ENCODE results near the gene SMOC1. TPM values are rescaled to one million over a fixed set of nuclear protein-coding genes. Genes with fewer than 3 reads are reported as not detected.
A peak's percentile ranks its signal among the peaks of the same experiment; 100 is the strongest.

The SMOC1 gene
- total RNA-seq, 1 experiment from 2014 or later = not detected

- Histone ChIP-seq H3K36me3 (ENCODE audit: low read depth) (no peaks in the 10 kb centered on the region), H3K4me1 (replicated peaks; ENCODE audit: insufficient read depth) (peaks cover 30% of the 10 kb centered on the region), H3K27ac (no peak overlapping the region), H3K9me2 (ENCODE audit: insufficient read depth) (no peaks in the 10 kb centered on the region), H3K27me3 (ENCODE audit: insufficient read depth, low read depth) (no peaks in the 10 kb centered on the region), H2AFZ (no peak overlapping the region), H4K20me1 (ENCODE audit: insufficient read depth) (no peaks in the 10 kb centered on the region), H3F3A (ENCODE audit: insufficient read depth, low read depth) (no peaks in the 10 kb centered on the region), H3K4me2 (no peak overlapping the region), H3K79me2 (ENCODE audit: low read depth) (no peaks in the 10 kb centered on the region), H3K4me3 (no peak overlapping the region), H3K9me3 (ENCODE audit: insufficient read depth, low read depth) (no peaks in the 10 kb centered on the region)
- ChIA-PET CTCF (no interaction called here), POLR2A (ENCODE audit: unreplicated experiment) (no interaction called here)
- DNase-seq = no peak
- intact Hi-C loops (cut with micrococcal nuclease; ENCODE audit: unreplicated experiment) = no loop called here
- BruUV-seq (replicated peaks) = no TSS peak
- TF ChIP-seq CTCF (conservative IDR thresholded peaks at IDR 0.05) (no peak), EZH2 (IDR thresholded peaks at IDR 0.05; ENCODE audit: low read depth) (no peak)
Observed at GRCh38 chr14:69982886-69983285, 103.7 kb downstream of the SMOC1 start.

GRCh38 chr14:69983317-69983716 lies 104.1 kb downstream of the SMOC1 start:
- peaks cover 30% of the 10 kb centered on the region for H3K4me1 ChIP-seq (replicated peaks; ENCODE audit: insufficient read depth)
- TF ChIP-seq CTCF (conservative IDR thresholded peaks at IDR 0.05) = no peak
- TF ChIP-seq EZH2 (IDR thresholded peaks at IDR 0.05; ENCODE audit: low read depth) = no peak
- DNase-seq = no peak
- no peaks in the 10 kb centered on the region for H3K79me2 ChIP-seq (ENCODE audit: low read depth)
- no peak overlapping the region for H3K4me3 ChIP-seq
- no peaks in the 10 kb centered on the region for H3K36me3 ChIP-seq (ENCODE audit: low read depth)
- H4K20me1 ChIP-seq (ENCODE audit: insufficient read depth) = no peaks in the 10 kb centered on the region
- CTCF ChIA-PET = no interaction called here
- no TSS peak for BruUV-seq (replicated peaks)
- H2AFZ ChIP-seq = no peak overlapping the region
- H3K27ac ChIP-seq = no peak overlapping the region
- H3K9me3 ChIP-seq (ENCODE audit: insufficient read depth, low read depth) = no peaks in the 10 kb centered on the region
- H3K4me2 ChIP-seq = no peak overlapping the region
- POLR2A ChIA-PET (ENCODE audit: unreplicated experiment) = no interaction called here
- no peaks in the 10 kb centered on the region for H3K27me3 ChIP-seq (ENCODE audit: insufficient read depth, low read depth)
- intact Hi-C loops (cut with micrococcal nuclease; ENCODE audit: unreplicated experiment) = no loop called here
- no peaks in the 10 kb centered on the region for H3F3A ChIP-seq (ENCODE audit: insufficient read depth, low read depth)
- H3K9me2 ChIP-seq (ENCODE audit: insufficient read depth) = no peaks in the 10 kb centered on the region

DNA sequence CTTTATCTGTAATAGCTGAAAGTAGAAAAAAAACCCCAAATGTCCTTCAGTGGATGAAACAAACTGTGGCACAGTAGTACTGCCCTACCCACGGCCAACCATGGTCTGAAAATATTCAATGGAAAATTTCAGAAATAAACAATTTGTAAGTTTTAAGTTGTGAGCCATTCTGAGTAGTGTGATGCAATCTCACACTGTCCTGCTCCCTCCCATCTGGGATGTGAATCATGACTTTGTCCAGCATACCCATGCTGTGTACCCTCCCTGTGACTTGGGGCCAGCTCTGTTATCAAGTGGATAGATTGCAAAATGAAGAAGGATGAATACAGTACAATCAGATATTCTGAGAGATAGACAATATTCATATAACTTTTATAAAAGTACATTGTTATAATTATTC lies 106.2 kb downstream of the SMOC1 start:
- no TSS peak for BruUV-seq (replicated peaks)
- Histone ChIP-seq H3K4me3 (no peak overlapping the region), H3K27ac (0 out of 2 replicates have a peak overlapping the region, but pooled peaks have one; percentile 9), H3K4me1 (replicated peaks; ENCODE audit: insufficient read depth) (peaks cover 25% of the 10 kb centered on the region), H3F3A (ENCODE audit: insufficient read depth, low read depth) (no peaks in the 10 kb centered on the region), H3K36me3 (ENCODE audit: low read depth) (no peaks in the 10 kb centered on the region), H2AFZ (no peak overlapping the region), H3K4me2 (no peak overlapping the region), H3K9me2 (ENCODE audit: insufficient read depth) (no peaks in the 10 kb centered on the region), H3K79me2 (ENCODE audit: low read depth) (no peaks in the 10 kb centered on the region), H3K27me3 (ENCODE audit: insufficient read depth, low read depth) (no peaks in the 10 kb centered on the region), H4K20me1 (ENCODE audit: insufficient read depth) (no peaks in the 10 kb centered on the region), H3K9me3 (ENCODE audit: insufficient read depth, low read depth) (no peaks in the 10 kb centered on the region)
- intact Hi-C loops (cut with micrococcal nuclease; ENCODE audit: unreplicated experiment) = no loop called here
- POLR2A ChIA-PET (ENCODE audit: unreplicated experiment) = no interaction called here
- no peak for DNase-seq
- CTCF ChIA-PET = no interaction called here
- TF ChIP-seq CTCF (conservative IDR thresholded peaks at IDR 0.05) (no peak), EZH2 (IDR thresholded peaks at IDR 0.05; ENCODE audit: low read depth) (no peak)
